ENCODE measurements around the gene FKBP5. TPM values are rescaled to one million over a fixed set of nuclear protein-coding genes. Genes with fewer than 3 reads are reported as not detected.

The FKBP5 gene
- total and polyA plus RNA-seq, 10 of the 15 experiments (the other 5 are each of a cell fraction or from before 2014, with no cell fraction given), result 29.0 to 123 (median 62.3) TPM

DNA sequence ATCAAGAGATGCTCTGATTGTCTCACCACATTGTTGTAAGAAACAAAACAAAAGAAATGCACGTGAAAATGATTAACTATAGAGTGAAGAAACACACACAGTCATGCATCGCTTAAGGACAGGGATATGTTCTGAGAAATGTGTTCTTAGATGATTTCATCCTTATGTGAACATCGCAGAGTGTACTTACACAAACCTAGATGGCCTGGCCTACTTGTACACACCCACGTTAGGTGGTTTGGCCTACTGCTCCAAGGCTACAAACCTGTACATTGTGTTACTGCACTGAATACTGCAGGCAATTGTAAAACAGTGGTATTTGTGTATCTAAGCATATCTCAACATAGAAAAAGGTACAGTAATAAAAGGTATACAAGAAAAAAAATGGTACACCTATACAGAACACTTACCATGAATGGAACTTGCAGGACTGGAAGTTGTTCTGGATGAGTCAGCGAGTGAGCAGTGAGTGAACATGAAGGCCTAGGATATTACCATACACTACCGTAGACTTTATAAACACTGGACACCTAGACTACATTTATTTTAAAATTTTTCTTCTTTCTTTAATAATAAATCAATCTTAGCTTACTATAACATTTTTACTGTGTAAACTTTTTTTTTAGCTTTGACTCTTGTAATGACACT is 48.6 kb downstream of the FKBP5 start:
- DNase-seq (ENCODE audit: low read depth, low spot score), result no peak
- no TSS peak for BruUV-seq (replicated peaks)
- peaks cover 4 to 11% of the 10 kb centered on the region in 2 experiments for H3K36me3 ChIP-seq (ENCODE audit: control insufficient read depth in 2 of 2, insufficient read depth in 2 of 2, low read length in 1 of 2)
- H3K9ac ChIP-seq (ENCODE audit: control insufficient read depth, insufficient read depth, low read length), result no peak overlapping the region
- no peaks in the 10 kb centered on the region for H4K20me1 ChIP-seq (ENCODE audit: control insufficient read depth, insufficient read depth)
- peaks cover 5% of the 10 kb centered on the region for H3K4me1 ChIP-seq (ENCODE audit: control insufficient read depth, insufficient read depth, low read length)
- H3K27ac ChIP-seq (ENCODE audit: control insufficient read depth, insufficient read depth), result no peak overlapping the region
- CTCF ChIA-PET, result interaction anchor here (1.1 to 8.0 kb wide), 2 partner anchors 19 to 96 kb away, joined by 3 to 77 read pairs; partner anchors contain the start of gene ARMC12
- no peak overlapping the region for H2AFZ ChIP-seq (ENCODE audit: control insufficient read depth, low read depth, low read length)
- SMC1A ChIA-PET (ENCODE audit: uncharacterized antibody, unreplicated experiment), result interaction anchor here (0.7 to 1.9 kb wide), 4 partner anchors 19 to 55 kb away, joined by 3 to 4 read pairs (median 3); no protein-coding TSS in a partner anchor
- in situ Hi-C loops (cut with MboI) (no loop called here), intact Hi-C loops (cut with micrococcal nuclease; ENCODE audit: unreplicated experiment) (no loop called here)
- no peak for FAIRE-seq
- no peak for ATAC-seq
- RAD21 ChIA-PET (ENCODE audit: unreplicated experiment), result interaction anchor here (0.6 to 1.3 kb wide), 3 partner anchors 94 to 97 kb away, joined by 3 read pairs; partner anchors contain the start of gene ARMC12
- H3K4me3 ChIP-seq, result no peak overlapping the region
- H3K9me3 ChIP-seq (replicated peaks; ENCODE audit: control insufficient read depth, insufficient read depth, low read length), result no peaks in the 10 kb centered on the region
- POLR2A ChIA-PET, result no interaction called here
- H3K79me2 ChIP-seq (ENCODE audit: control insufficient read depth, insufficient read depth, low read length), result peaks cover 2% of the 10 kb centered on the region; the same call in 1 of the 2 replicates
- WGBS (ENCODE audit: insufficient coverage, insufficient replicate concordance, low lambda C conversion rate, missing lambda C conversion rate), result 97% methylated on average over 6 of the region's 6 CpGs
- H3K4me2 ChIP-seq (ENCODE audit: control insufficient read depth, insufficient read depth), result no peak overlapping the region
- no peaks in the 10 kb centered on the region for H3K27me3 ChIP-seq (replicated peaks in 1 of 2; ENCODE audit: control insufficient read depth in 2 of 2, insufficient read depth in 2 of 2, low read length in 1 of 2)
- TF ChIP-seq TBL1XR1 (IDR thresholded peaks at IDR 0.05; ENCODE audit: low read depth, low read length), result no peak
- TF ChIP-seq, protein P1, sequence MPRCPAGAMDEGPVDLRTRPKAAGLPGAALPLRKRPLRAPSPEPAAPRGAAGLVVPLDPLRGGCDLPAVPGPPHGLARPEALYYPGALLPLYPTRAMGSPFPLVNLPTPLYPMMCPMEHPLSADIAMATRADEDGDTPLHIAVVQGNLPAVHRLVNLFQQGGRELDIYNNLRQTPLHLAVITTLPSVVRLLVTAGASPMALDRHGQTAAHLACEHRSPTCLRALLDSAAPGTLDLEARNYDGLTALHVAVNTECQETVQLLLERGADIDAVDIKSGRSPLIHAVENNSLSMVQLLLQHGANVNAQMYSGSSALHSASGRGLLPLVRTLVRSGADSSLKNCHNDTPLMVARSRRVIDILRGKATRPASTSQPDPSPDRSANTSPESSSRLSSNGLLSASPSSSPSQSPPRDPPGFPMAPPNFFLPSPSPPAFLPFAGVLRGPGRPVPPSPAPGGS (IDR thresholded peaks at IDR 0.05; ENCODE audit: borderline replicate concordance, insufficient read depth, low read depth, low read length, poor library complexity, severe bottlenecking), result no peak
- no peak for TF ChIP-seq TCF3 (IDR thresholded peaks at IDR 0.05; ENCODE audit: borderline replicate concordance, insufficient read depth, low read depth, low read length)
- no peak for TF ChIP-seq MTA2 (IDR thresholded peaks at IDR 0.05; ENCODE audit: low read depth)
- TF ChIP-seq BMI1 (IDR thresholded peaks at IDR 0.05; ENCODE audit: borderline replicate concordance), result no peak
- TF ChIP-seq CBFB (IDR thresholded peaks at IDR 0.05; ENCODE audit: low read depth), result no peak
- no peak for TF ChIP-seq RB1 (IDR thresholded peaks at IDR 0.05; ENCODE audit: borderline replicate concordance)
- no peak for TF ChIP-seq ZNF274 (IDR thresholded peaks at IDR 0.05; ENCODE audit: insufficient read depth, insufficient read length)
- TF ChIP-seq BACH1 (IDR thresholded peaks at IDR 0.05; ENCODE audit: borderline replicate concordance), result no peak
- TF ChIP-seq, protein P2, sequence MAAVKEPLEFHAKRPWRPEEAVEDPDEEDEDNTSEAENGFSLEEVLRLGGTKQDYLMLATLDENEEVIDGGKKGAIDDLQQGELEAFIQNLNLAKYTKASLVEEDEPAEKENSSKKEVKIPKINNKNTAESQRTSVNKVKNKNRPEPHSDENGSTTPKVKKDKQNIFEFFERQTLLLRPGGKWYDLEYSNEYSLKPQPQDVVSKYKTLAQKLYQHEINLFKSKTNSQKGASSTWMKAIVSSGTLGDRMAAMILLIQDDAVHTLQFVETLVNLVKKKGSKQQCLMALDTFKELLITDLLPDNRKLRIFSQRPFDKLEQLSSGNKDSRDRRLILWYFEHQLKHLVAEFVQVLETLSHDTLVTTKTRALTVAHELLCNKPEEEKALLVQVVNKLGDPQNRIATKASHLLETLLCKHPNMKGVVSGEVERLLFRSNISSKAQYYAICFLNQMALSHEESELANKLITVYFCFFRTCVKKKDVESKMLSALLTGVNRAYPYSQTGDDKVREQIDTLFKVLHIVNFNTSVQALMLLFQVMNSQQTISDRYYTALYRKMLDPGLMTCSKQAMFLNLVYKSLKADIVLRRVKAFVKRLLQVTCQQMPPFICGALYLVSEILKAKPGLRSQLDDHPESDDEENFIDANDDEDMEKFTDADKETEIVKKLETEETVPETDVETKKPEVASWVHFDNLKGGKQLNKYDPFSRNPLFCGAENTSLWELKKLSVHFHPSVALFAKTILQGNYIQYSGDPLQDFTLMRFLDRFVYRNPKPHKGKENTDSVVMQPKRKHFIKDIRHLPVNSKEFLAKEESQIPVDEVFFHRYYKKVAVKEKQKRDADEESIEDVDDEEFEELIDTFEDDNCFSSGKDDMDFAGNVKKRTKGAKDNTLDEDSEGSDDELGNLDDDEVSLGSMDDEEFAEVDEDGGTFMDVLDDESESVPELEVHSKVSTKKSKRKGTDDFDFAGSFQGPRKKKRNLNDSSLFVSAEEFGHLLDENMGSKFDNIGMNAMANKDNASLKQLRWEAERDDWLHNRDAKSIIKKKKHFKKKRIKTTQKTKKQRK (IDR thresholded peaks at IDR 0.05; ENCODE audit: low read depth, low read length), result no peak
- TF ChIP-seq, protein P3, sequence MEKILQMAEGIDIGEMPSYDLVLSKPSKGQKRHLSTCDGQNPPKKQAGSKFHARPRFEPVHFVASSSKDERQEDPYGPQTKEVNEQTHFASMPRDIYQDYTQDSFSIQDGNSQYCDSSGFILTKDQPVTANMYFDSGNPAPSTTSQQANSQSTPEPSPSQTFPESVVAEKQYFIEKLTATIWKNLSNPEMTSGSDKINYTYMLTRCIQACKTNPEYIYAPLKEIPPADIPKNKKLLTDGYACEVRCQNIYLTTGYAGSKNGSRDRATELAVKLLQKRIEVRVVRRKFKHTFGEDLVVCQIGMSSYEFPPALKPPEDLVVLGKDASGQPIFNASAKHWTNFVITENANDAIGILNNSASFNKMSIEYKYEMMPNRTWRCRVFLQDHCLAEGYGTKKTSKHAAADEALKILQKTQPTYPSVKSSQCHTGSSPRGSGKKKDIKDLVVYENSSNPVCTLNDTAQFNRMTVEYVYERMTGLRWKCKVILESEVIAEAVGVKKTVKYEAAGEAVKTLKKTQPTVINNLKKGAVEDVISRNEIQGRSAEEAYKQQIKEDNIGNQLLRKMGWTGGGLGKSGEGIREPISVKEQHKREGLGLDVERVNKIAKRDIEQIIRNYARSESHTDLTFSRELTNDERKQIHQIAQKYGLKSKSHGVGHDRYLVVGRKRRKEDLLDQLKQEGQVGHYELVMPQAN (conservative IDR thresholded peaks at IDR 0.05), result no peak
- TF ChIP-seq MXI1 (IDR thresholded peaks at IDR 0.05; ENCODE audit: low read depth, low read length), result no peak
- TF ChIP-seq, protein P4, sequence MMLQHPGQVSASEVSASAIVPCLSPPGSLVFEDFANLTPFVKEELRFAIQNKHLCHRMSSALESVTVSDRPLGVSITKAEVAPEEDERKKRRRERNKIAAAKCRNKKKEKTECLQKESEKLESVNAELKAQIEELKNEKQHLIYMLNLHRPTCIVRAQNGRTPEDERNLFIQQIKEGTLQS (IDR thresholded peaks at IDR 0.05; ENCODE audit: borderline replicate concordance, extremely low read depth, low read depth, low read length), result no peak

All from GM12878 (cell line).